GM23338 (cell line): ENCODE measurements around the gene MAT2A. TPM values are rescaled to one million over a fixed set of nuclear protein-coding genes. Genes with fewer than 3 reads are reported as not detected.

ENCODE experiments used
- ATAC-seq: fragments of 200-7000 bp; cut with Tn5 transposase; 3 replicates; pipeline ENCODE4 v1.9.1; 2020
- DNase-seq: peaks from one replicate; pipeline ENCODE4 v3.0.0-alpha.2; 2015; ENCODE audit warnings: low spot score
- H2AFZ ChIP-seq: fragments of 200-600 bp; sonication (generic); 2 replicates; pipeline ENCODE4 v1.8.0; 2016; ENCODE audit warnings: antibody characterized with exemption, mild to moderate bottlenecking, moderate library complexity
- H3F3A ChIP-seq: fragments of 200-600 bp; sonication (generic); replicated peaks from 2 replicates; pipeline ENCODE4 v1.8.0; 2017; ENCODE audit warnings: antibody characterized with exemption, mixed run types, low read depth
- H3K27ac ChIP-seq: fragments of 200-600 bp; sonication (generic); 2 replicates; pipeline ENCODE4 v1.6.1; 2016; ENCODE audit warnings: low read depth
- H3K27me3 ChIP-seq: fragments of 200-600 bp; sonication (generic); 2 replicates; pipeline ENCODE4 v1.8.0; 2016; ENCODE audit warnings: mild to moderate bottlenecking, mixed run types, moderate library complexity; ENCODE audit not compliant: insufficient read depth
- H3K36me3 ChIP-seq: fragments of 200-600 bp; sonication (generic); 2 replicates; pipeline ENCODE4 v1.8.0; 2016; ENCODE audit warnings: mild to moderate bottlenecking; ENCODE audit not compliant: insufficient read depth
- H3K4me1 ChIP-seq: fragments of 200-600 bp; sonication (generic); 2 replicates; pipeline ENCODE4 v1.8.0; 2016; ENCODE audit warnings: mild to moderate bottlenecking, moderate library complexity; ENCODE audit not compliant: insufficient read depth
- H3K4me2 ChIP-seq: fragments of 200-600 bp; sonication (generic); 2 replicates; pipeline ENCODE4 v1.7.1; 2017; ENCODE audit warnings: mixed run types
- H3K4me3 ChIP-seq: fragments of 200-600 bp; sonication (generic); 2 replicates; pipeline ENCODE4 v1.6.1; 2016; ENCODE audit warnings: mixed run types
- H3K79me2 ChIP-seq: fragments of 200-600 bp; sonication (generic); replicated peaks from 2 replicates; pipeline ENCODE4 v1.8.0; 2017; ENCODE audit warnings: mild to moderate bottlenecking; ENCODE audit not compliant: insufficient read depth
- H3K9me2 ChIP-seq: fragments of 200-600 bp; sonication (generic); 2 replicates; pipeline ENCODE4 v1.8.0; 2017; ENCODE audit not compliant: insufficient read depth
- H4K20me1 ChIP-seq: fragments of 200-600 bp; sonication (generic); replicated peaks from 2 replicates; pipeline ENCODE4 v1.8.0; 2017; ENCODE audit warnings: mild to moderate bottlenecking; ENCODE audit not compliant: insufficient read depth
- H3K27ac Mint-ChIP-seq: 2 replicates; pipeline ENCODE4 v1.8.0; 2020; ENCODE audit warnings: inconsistent platforms, mild to moderate bottlenecking, moderate library complexity, mixed read lengths
- H3K27me3 Mint-ChIP-seq: 3 replicates; pipeline ENCODE4 v1.8.0; 2022; ENCODE audit warnings: low read depth, mild to moderate bottlenecking, moderate library complexity, mixed read lengths, inconsistent platforms; ENCODE audit not compliant: insufficient read depth, poor library complexity
- H3K36me3 Mint-ChIP-seq: 3 replicates; pipeline ENCODE4 v1.8.0; 2021; ENCODE audit warnings: low read depth, mild to moderate bottlenecking, inconsistent platforms, moderate library complexity, mixed read lengths
- H3K4me1 Mint-ChIP-seq: 3 replicates; pipeline ENCODE4 v1.8.0; 2020; ENCODE audit warnings: mild to moderate bottlenecking, inconsistent platforms, mixed read lengths
- H3K4me3 Mint-ChIP-seq: 3 replicates; pipeline ENCODE4 v1.8.0; 2021; ENCODE audit warnings: moderate library complexity, mild to moderate bottlenecking, inconsistent platforms, mixed read lengths
- H3K9me3 Mint-ChIP-seq: 3 replicates; pipeline ENCODE4 v1.8.0; 2020; ENCODE audit warnings: moderate library complexity, mild to moderate bottlenecking, inconsistent platforms, mixed read lengths
- EZH2 ChIP-seq: fragments of 200-600 bp; sonication (generic); IDR thresholded peaks from one replicate; pipeline ENCODE4 v1.8.0; 2017; ENCODE audit warnings: antibody characterized with exemption, mild to moderate bottlenecking, low read depth; ENCODE audit not compliant: unreplicated experiment
- JUNB ChIP-seq: IDR thresholded peaks from one replicate; pipeline ENCODE4 v1.6.1; 2016; ENCODE audit warnings: antibody characterized with exemption; ENCODE audit not compliant: unreplicated experiment
- ZNF331 ChIP-seq: fragments of 250-450 bp; sonication (Bioruptor Pico); IDR thresholded peaks from 2 replicates; pipeline ENCODE4 v1.5.0; 2020; ENCODE audit warnings: low read depth, mild to moderate bottlenecking, moderate library complexity
- ZNF462 ChIP-seq: fragments of 250-450 bp; sonication (Bioruptor Pico); IDR thresholded peaks from 2 replicates; pipeline ENCODE4 v1.5.0; 2020; ENCODE audit warnings: mild to moderate bottlenecking, moderate library complexity
- polyA plus RNA-seq: library from polyadenylated mRNA; unstranded; fragments of >200 nt; fragmentation: Nextera tagmentation; extraction: Ambion mirVana; gene quantifications from 2 replicates; pipeline ENCODE4 v1.2.1, GENCODE V29; 2016
- total RNA-seq: library from RNA; depleted of rRNA; stranded (reverse); fragments of >200 nt; shearing (Covaris generic); gene quantifications from 2 replicates; pipeline ENCODE4 v1.2.3, GENCODE V29; 2014

MAT2A gene
- total and polyA plus RNA-seq, 2 experiments from 2014 or later: 105 to 232 TPM

GRCh38 chr2:85584354-85584856 is 45.4 kb downstream of the MAT2A start, which contains the start of gene VAMP5 (continued):
- TF ChIP-seq ZNF462 (no peak), ZNF331 (CRISPR knock-in tag) (no peak)

GRCh38 chr2:85584857-85585780 is 46.2 kb downstream of the MAT2A start:
- Mint-ChIP-seq H3K36me3 (peaks cover 10% of the 10 kb centered on the region; the same call in 1 of the 3 replicates), H3K9me3 (0 out of 3 replicates have a peak, but pooled peaks cover 3% of the 10 kb centered on the region), H3K4me3 (peak overlapping the region; percentile 63), H3K4me1 (peaks cover 11% of the 10 kb centered on the region), H3K27ac (no peak overlapping the region), H3K27me3 (peaks cover 28% of the 10 kb centered on the region)
- peaks cover 7% of the 10 kb centered on the region; the same call in 1 of the 2 replicates for H3K4me1 ChIP-seq
- H3K36me3 ChIP-seq: no peaks in the 10 kb centered on the region
- no peaks in the 10 kb centered on the region for H4K20me1 ChIP-seq
- H3K79me2 ChIP-seq: no peaks in the 10 kb centered on the region
- peak overlapping the region; percentile 65 for H3K4me3 ChIP-seq
- peaks cover 31% of the 10 kb centered on the region for H3K27me3 ChIP-seq
- DNase-seq: peak; percentile 29
- H3F3A ChIP-seq: 0 out of 2 replicates have a peak, but pooled peaks cover 3% of the 10 kb centered on the region
- H3K27ac ChIP-seq: no peak overlapping the region
- peak overlapping the region; percentile 86 for H3K4me2 ChIP-seq
- no peaks in the 10 kb centered on the region for H3K9me2 ChIP-seq
- ATAC-seq: peak; percentile 37
- H2AFZ ChIP-seq: peak overlapping the region; percentile 95
- no peak for TF ChIP-seq JUNB
- no peak for TF ChIP-seq EZH2
